Measurements from ENCODE around the gene TTC28.

DNA sequence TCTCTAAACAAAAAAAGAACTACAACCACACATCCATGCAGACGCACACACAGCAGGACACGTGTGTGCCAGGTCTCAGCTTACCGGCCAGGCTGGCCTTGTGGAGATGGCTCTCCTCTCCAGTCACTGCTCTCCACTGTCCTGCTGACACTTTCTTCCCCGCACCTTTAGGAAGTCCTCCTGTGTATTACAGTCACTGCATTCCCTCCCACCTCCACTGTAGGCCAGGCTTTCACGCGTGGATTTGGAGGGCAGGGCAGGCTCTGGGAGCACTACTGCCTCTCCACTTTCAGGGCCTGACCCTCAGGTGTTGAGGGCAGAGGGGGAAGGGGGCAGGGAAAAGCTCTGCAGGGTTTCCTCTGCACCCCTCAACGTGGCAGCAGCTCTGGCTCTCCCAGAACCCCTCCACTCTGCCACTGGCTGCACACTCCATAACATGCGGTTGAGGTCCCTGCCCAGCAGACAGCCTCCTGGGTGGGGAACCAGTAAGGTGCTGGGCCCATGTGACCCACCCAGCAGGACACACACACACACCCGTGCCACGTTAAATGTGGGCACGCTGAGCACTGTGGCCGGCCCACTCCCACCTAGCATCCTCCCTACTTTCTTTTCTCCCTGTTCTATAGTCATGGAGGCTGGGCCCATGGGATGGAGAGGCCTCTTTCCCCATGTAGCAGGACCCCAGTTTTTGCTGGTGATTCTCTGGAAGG, 653.6 kb downstream of the TTC28 start:
- TF ChIP-seq, protein P1, sequence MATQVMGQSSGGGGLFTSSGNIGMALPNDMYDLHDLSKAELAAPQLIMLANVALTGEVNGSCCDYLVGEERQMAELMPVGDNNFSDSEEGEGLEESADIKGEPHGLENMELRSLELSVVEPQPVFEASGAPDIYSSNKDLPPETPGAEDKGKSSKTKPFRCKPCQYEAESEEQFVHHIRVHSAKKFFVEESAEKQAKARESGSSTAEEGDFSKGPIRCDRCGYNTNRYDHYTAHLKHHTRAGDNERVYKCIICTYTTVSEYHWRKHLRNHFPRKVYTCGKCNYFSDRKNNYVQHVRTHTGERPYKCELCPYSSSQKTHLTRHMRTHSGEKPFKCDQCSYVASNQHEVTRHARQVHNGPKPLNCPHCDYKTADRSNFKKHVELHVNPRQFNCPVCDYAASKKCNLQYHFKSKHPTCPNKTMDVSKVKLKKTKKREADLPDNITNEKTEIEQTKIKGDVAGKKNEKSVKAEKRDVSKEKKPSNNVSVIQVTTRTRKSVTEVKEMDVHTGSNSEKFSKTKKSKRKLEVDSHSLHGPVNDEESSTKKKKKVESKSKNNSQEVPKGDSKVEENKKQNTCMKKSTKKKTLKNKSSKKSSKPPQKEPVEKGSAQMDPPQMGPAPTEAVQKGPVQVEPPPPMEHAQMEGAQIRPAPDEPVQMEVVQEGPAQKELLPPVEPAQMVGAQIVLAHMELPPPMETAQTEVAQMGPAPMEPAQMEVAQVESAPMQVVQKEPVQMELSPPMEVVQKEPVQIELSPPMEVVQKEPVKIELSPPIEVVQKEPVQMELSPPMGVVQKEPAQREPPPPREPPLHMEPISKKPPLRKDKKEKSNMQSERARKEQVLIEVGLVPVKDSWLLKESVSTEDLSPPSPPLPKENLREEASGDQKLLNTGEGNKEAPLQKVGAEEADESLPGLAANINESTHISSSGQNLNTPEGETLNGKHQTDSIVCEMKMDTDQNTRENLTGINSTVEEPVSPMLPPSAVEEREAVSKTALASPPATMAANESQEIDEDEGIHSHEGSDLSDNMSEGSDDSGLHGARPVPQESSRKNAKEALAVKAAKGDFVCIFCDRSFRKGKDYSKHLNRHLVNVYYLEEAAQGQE (IDR thresholded peaks at IDR 0.05; ENCODE audit: low read depth), result no peak
- no peak for TF ChIP-seq TAF1 (IDR thresholded peaks at IDR 0.05; ENCODE audit: low read depth)
- no peak for TF ChIP-seq EGR1 (IDR thresholded peaks at IDR 0.05)
- TF ChIP-seq NFIC (IDR thresholded peaks at IDR 0.05), result no peak
- TF ChIP-seq, protein P2, sequence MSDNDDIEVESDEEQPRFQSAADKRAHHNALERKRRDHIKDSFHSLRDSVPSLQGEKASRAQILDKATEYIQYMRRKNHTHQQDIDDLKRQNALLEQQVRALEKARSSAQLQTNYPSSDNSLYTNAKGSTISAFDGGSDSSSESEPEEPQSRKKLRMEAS (IDR thresholded peaks at IDR 0.05), result no peak
